Gastrocnemius medialis (tissue), 4 donors: ENCODE data around the gene EGFLAM.

Source experiments
- POLR2A ChIP-seq, 2 donors: fragments of 450-650 bp; IDR thresholded peaks; one replicate each; pipeline ENCODE4 v1.6.1; 2017; ENCODE audit warnings: antibody characterized with exemption in 2 of 2, mild to moderate bottlenecking in 2 of 2, moderate library complexity in 2 of 2
- TF ChIP-seq, protein P1 (sequence below), 5 experiments: fragments of 450-650 bp in 3 of 5; fragments of 200-600 bp in 2 of 5; sonication (generic) in 2 of 5; IDR thresholded peaks in 4 of 5; conservative IDR thresholded peaks in 1 of 5; 1 replicate in 4 of 5; 2 replicates in 1 of 5; pipeline ENCODE4 v1.5.1; 2016 to 2019; ENCODE audit warnings: antibody characterized with exemption in 5 of 5, mild to moderate bottlenecking in 3 of 5, moderate library complexity in 3 of 5

DNA sequence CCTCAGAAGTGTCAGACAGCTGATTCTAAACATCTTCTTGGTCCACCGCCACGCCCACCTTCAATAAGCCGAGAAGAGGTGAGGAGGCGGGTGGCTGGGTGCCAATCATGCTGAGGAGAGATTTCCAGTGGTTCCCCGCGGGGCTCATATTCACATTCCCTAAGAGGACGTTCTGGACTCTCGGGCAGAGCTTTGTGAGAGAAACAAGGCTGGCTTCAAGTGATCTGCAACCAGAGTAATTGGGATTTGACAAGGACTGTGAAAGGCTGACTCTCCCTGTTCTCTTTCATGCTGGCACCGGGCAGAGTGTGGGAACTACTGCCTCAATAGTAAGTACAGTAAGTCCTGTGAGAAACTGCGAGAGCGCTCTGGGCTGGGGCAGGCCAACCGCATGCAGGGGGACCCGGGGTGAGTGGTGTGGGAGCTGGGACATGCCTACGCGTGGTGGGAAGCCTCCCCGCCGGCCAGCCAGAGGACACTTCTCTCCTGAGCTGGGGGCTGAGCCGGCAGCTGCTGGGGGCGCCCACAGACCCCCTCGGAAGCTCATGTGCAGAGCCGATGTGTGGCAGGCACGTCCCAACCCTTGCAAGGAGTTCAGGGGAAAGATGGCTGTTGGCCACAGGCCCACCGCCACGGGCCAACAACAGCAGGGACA lies 187.1 kb downstream of the EGFLAM start:
- TF ChIP-seq, protein P1, sequence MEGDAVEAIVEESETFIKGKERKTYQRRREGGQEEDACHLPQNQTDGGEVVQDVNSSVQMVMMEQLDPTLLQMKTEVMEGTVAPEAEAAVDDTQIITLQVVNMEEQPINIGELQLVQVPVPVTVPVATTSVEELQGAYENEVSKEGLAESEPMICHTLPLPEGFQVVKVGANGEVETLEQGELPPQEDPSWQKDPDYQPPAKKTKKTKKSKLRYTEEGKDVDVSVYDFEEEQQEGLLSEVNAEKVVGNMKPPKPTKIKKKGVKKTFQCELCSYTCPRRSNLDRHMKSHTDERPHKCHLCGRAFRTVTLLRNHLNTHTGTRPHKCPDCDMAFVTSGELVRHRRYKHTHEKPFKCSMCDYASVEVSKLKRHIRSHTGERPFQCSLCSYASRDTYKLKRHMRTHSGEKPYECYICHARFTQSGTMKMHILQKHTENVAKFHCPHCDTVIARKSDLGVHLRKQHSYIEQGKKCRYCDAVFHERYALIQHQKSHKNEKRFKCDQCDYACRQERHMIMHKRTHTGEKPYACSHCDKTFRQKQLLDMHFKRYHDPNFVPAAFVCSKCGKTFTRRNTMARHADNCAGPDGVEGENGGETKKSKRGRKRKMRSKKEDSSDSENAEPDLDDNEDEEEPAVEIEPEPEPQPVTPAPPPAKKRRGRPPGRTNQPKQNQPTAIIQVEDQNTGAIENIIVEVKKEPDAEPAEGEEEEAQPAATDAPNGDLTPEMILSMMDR (IDR thresholded peaks at IDR 0.05 in 4 of 5, conservative IDR thresholded peaks at IDR 0.05 in 1 of 5), result no peak
- peak in 1 of 2 donors; percentile 38 for TF ChIP-seq POLR2A (IDR thresholded peaks at IDR 0.05)
